SW 1271 (cell line): ENCODE results near the gene SH3GLB1.
"Not testable (repeated sequence)": the region's sequence is repeated elsewhere in the genome, so short reads cannot be mapped to it uniquely, and the experiment has no call there.

ENCODE experiments used
- DNase-seq, 2 experiments: peaks; one replicate each; lab custom pipeline; 2025; lab: John Stamatoyannopoulos, UW

Gene SH3GLB1

GRCh38 chr1:86704458-86704971, at the start of gene SH3GLB1:
SH3GLB1 (plus strand) TSS chr1:86704576; CDS start chr1:86704900, 324 bp downstream.
- peak; percentile 66 to 78 for DNase-seq

GRCh38 chr1:86658381-86658780, 46.0 kb upstream of the SH3GLB1 start:
- not testable (repeated sequence) for DNase-seq

- no peak for DNase-seq
These were observed 38.0 kb upstream of the SH3GLB1 start for GRCh38 chr1:86666368-86666767.

DNA sequence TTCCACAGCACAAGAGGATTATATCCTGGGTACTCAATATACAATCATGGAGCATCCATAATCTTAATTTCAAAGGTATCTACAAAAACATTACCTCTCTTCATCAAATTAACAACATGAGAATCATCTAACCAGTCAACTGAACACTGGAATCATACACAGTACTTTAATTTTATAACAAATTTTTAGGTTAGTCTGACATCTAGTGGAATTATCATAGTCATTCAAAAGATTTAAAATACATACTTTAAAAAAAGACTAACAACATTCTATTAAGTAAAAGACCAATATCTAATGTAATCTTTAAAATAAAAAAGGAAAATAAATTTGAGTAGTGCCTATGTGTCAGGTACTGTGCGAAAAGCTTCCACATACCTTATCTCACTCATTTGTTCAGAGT, 16.8 kb upstream of the SH3GLB1 start:
- peak in 1 of 2 experiments; percentile 49 for DNase-seq

DNA sequence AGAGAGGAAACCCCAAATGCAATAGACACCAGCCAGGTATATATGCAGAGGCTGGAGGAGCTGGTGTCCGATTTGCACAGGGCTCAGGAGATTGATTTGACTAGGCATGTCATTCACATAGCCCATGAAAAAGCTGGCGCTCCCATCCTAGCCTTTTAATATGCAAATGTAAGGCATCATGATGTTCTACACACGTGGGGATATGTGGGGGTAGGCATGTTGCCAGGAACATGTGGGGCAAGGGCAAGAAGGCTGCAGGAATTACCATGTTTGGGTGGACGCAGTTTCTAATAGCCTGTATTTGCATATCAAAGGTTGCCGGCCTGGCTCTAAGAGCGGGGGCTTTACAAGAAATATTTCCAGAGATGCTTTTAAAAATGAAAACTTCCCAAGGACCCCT, 11.7 kb upstream of the SH3GLB1 start:
- no peak for DNase-seq

- no peak for DNase-seq
These were observed 9.0 kb upstream of the SH3GLB1 start for GRCh38 chr1:86695400-86695799.

GRCh38 chr1:86696522-86696921, 7.9 kb upstream of the SH3GLB1 start:
- DNase-seq = no peak

DNA sequence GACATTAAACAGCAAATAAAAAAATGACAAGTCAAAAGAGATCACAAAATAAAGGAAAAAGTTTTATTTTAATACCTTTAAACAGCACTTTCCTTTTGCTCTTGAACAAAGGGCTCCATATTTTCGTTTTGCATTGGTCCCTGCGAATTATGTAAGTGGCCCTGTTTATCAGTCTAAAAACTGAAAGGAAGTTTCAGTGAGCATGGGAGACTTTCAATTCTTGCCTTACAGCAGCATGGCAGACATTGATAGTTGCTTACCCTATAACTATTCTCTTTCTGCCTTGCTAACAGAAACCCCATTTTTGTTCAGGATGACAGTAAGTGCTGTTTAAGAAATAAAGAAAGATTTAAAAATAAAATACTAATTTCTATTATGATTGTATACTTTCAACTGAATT, 5.2 kb upstream of the SH3GLB1 start:
- no peak for DNase-seq

- no peak for DNase-seq
These were observed 2.6 kb upstream of the SH3GLB1 start for GRCh38 chr1:86701731-86702130.

DNA sequence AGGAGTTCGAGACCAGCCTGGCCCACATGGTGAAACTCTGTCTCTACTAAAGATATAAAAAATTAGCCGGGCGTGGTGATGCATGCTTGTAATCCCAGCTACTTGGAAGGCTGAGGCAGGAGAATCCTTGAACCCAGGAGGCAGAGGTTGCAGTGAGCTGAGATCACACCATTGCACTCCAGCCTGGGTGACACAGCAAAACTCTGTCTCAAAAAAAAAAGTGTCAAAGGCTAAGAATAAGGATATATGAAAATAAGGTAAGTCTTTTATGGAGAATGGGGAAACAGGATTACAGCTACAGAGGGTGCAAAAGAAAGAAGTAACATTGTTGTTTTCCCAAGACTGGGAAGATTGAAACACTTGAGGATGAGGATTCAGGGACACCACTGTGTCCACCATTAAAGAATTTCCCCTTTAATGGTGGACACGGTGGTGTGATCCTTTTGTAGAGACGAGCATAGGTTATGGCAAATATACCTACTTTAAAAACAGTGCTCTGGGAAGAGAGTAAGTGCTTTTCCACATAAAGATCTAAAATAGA, 1.4 kb upstream of the SH3GLB1 start:
- DNase-seq = not testable (repeated sequence)

DNA sequence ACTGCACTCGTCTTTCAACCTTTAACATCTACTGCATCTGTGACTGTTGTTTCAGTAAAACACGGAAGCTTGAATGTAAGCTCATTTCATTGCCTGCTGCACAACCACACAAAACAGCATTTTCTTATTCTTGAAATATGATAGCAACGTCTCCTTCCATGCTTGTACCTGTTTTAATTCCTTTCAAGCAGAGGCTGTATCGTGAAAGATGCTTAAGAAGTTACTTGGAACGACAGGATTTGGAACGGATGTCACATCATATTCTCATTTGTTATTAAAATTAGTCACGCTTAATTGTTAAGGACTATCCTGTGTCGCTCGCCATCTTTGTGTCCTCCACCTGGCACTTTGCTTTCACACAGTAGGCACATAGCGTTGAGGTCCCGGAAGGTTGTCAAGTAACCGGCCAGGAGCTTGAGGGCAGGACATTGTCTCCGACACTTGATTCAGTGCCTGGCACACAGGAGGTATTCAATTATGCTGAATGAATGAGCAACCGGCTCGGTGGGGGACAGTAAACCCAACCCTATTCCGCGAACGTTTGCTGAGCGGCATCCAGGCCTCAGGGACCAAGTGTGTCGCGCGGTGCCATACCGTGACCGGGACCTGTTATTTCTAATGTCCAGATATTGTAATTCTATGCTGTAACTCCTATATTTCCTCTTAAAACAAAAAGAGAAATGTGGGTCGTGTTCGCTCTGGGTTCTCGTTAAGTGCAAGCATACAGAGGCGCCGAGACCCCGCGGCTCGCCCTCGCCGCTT, 499 bp upstream of the SH3GLB1 start:
- DNase-seq = no peak

DNA sequence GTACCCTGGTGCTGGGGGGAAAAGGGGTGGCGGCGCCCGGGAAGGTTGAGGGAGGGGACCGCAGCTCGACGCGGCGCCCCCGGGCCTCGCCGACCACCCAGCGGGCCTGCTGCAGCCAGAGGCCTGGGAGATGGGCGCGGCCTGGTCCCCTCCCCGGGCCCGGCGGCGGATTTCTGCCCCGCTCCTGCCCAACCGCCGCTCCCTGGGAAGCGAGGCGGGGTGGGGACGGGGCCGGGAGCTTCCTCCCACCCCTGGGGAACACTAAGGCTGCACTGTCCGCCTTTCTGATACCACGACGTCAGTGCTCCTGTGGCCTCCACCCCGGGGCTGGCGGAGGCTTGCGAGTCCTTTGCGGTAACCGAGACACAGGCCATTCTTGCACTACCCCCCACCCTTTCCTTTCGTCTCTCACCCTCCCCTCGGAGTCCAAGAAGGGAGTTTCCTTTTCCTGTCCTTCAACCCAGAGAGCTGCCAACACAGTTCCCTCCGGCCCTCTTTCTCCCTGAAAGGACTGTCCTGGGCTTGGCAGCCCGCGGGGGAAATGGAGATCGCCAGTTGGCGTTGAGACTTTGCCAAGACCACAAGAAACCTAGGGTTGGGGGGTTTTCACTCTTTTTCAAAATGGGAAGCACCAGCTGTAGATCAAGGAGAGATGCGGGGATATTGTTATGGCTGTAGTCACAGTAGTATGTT, 742 bp downstream of the SH3GLB1 start:
- DNase-seq = peak; percentile 25 to 47

DNA sequence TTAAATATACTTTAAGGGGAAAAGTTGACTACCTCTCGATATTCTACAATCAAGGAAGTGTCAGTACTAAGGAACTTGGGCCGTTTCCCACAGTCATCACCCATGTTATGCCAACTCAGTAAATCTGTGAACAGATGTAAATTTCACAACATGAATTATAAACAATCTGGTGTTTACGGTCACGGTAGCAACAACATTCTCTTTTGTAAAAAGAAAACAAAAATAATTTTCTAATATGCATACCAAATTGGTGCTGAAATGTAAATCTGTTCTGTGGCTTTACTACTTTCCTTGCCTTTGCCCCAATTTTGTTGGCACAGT, 1.2 kb downstream of the SH3GLB1 start:
- DNase-seq = no peak

DNA sequence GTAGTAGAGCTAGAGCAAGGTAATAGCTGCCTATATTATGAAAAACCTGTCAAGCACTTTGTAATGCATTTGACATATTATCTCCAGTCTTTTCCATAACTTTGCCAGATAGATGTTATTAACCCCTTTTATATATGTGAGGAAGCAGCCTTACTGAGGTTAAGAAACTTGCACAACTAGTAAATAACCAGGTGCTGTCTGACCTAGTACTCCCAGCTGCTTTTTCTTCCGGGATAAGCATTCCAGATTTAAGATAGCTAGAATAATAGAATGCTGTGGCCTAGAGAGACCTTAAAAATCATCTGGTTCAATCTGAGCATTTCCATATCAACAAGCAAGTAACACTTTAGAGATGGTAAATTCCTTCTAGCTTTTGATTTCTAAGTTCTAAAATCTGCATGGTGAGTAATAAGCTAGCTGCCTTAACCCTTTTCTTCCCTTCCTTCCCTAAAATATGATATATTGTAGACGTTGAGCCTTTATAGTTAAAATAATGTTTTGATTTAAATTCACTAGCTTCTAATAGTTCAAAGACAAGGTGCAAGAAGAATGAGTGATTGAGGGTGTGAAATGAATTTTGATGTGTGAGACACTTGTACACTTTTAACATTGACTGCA, 1.8 kb downstream of the SH3GLB1 start:
- no peak for DNase-seq

DNA sequence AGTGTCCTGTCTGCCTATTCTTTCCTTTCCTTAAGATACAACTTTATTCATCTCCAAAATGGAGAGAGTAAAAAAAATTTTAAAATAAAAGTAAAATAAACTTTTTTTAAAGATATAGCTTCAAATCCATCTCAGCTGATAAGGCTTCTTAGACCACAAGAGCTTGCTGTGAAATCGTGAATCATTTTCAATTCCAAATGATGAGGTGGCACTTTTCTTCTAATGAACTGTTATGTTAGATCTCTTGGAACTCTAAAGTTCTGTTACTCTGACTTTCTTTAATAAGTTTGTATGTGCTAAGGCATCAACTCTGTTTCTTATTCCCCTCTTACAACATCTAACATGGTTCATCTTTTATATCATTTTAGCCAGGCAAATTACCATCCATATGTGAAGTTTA, 4.5 kb downstream of the SH3GLB1 start:
- DNase-seq = no peak

DNA sequence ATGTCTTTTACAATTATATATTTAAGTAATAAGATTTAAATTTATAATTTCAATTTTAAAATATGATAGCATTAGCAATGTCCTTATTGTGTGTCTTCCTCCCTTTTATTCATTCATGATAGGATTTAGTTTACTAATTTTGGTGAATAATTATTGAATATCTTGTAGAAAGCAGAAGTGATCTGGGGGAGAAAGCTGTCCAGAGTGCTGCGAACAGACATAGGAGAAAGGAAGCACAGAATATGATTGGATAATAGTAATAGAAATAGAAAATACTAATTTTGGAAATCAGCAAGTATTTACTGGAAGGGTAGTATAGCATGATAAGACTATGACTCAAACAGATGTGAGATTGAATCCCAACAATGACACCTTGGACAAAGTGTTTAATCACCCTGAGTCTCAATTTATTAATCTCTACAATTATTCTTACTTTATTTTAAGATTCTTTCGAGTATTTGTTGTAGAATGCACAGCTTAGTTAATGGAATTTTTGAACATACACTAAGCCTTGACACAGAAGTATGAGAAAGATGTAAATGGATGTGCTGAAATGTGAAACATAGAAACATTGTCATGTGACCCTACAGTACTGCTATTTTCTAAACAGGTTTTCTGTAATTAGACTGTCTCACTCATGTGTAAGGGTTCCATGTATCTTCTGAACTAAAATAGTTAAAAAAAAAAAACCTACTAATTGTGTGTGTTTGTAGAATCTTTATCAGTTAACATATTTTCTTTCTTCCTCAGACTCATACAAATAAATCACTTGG, 7.9 kb downstream of the SH3GLB1 start:
- no peak for DNase-seq

GRCh38 chr1:86713477-86713876, 9.1 kb downstream of the SH3GLB1 start:
- DNase-seq = no peak

DNA sequence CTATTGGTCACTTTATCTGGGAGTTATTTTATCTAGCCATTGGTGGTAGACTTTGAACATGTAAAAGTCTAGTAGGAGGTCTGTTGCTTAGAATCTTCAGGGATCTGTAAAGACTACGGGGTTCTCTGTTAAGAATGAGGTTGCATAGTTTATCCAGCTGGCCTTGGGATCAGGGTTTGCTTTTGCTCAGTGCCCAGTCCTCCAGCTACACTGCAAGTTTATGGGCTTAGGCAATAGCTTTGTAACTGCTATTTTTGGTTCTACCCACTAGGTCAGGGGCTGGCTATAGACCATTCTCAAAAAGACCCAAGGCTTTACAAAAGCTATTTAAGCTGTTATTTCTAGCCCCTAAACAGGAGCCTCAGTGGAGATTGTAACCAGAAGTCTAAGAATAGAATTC, 9.8 kb downstream of the SH3GLB1 start:
- DNase-seq = no peak

- no peak for DNase-seq
These were observed 10.3 kb downstream of the SH3GLB1 start for GRCh38 chr1:86714561-86715244.

- no peak for DNase-seq
These were observed 14.4 kb downstream of the SH3GLB1 start for GRCh38 chr1:86718786-86719185.

DNA sequence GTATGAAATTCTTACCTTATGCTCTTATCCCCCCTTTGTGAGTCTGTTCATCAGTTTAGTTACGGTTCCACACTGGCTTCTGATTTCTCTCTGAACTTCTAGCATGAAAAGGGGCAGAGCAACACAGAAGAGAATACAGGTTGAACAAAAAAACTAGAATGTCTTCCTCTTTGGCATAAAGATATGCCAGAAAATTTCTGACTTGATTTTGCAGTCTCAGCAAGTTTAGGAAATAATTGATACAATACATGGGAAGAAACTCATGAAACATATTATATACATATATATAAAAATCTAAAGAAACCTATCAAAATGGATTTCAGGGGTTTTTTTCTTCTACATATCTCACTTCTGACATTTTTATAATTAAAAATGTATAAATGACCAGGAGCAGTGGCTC, 27.0 kb downstream of the SH3GLB1 start:
- no peak for DNase-seq
